ENCODE measurements around the gene PODN. TPM values are rescaled to one million over a fixed set of nuclear protein-coding genes. Genes with fewer than 3 reads are reported as not detected.

The PODN gene, protein sequence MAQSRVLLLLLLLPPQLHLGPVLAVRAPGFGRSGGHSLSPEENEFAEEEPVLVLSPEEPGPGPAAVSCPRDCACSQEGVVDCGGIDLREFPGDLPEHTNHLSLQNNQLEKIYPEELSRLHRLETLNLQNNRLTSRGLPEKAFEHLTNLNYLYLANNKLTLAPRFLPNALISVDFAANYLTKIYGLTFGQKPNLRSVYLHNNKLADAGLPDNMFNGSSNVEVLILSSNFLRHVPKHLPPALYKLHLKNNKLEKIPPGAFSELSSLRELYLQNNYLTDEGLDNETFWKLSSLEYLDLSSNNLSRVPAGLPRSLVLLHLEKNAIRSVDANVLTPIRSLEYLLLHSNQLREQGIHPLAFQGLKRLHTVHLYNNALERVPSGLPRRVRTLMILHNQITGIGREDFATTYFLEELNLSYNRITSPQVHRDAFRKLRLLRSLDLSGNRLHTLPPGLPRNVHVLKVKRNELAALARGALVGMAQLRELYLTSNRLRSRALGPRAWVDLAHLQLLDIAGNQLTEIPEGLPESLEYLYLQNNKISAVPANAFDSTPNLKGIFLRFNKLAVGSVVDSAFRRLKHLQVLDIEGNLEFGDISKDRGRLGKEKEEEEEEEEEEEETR
- 0.48 TPM in 1 of 2 replicates, not detected in the other for total RNA-seq

DNA sequence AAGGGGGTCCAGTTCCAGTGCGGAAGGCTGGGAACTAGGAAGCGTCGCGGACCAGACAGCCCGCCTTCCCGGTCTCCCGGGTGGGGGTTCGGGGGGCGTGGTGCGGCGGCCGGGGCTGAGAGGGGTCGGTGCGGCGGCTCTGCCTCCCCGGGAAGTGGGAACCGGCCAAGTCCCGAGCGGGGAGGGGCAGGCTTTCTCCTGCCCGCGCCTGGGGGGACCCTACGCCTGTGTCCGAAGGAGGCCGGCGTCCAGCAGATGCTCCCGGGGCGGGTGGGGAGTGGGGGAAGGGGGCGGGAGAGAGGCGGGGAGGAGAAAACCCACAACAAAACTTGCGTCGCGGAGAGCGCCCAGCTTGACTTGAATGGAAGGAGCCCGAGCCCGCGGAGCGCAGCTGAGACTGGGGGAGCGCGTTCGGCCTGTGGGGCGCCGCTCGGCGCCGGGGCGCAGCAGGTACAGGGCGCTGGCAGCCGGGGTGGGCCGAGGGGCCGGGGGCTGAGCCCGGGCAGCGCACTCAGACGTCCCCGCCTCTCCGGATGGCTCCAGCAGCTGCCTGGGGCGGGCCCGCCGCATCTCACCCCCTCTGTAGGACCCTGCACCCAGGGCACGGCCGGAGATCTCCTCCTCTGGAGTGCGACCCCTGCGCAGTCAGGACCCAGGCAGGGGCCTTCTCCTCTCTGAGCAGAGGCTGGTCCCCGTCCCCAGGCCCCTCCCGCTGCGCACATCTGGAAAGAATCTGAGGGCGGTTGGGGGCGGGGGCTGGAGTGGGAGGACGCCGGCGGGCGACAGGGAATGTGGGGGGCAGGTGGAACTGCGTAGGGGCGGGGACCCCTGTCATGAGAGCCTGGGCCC is at the start of gene PODN:
TSS of gene PODN (plus strand) at position 355 of the 849 bp plus-strand sequence. CDS start 7,643 bp downstream, outside the sequence.

Other genes with a start within 250 kb of the PODN start
- 0.48 TPM in 1 of 2 replicates, not detected in the other for gene ZYG11A, start 219.5 kb upstream of the PODN start, total RNA-seq
- 17.6 and 30.5 TPM in 2 replicates for gene ECHDC2, start 140.5 kb upstream of the PODN start, total RNA-seq
- 88.2 and 95.5 TPM in 2 replicates for gene SCP2, start 134.9 kb upstream of the PODN start, total RNA-seq
- gene SLC1A7, start 80.4 kb downstream of the PODN start, total RNA-seq: not detected in 2 replicates
- 8.2 and 15.1 TPM in 2 replicates for gene CPT2, start 134.6 kb downstream of the PODN start, total RNA-seq
- 36.0 and 36.9 TPM in 2 replicates for gene CZIB, start 158.4 kb downstream of the PODN start, total RNA-seq
- gene MAGOH, start 176.3 kb downstream of the PODN start, total RNA-seq: 21.1 and 28.7 TPM in 2 replicates

Measured in tracheal epithelial cell (primary cell).